NCI-H2107 treated with DMSO at 0.1 percent for 48 hours (cell line): ENCODE measurements around the gene VEGFB.
A peak's percentile ranks its signal among the peaks of the same experiment; 100 is the strongest.

ENCODE experiments used
- DNase-seq: peaks from one replicate; lab custom pipeline; 2025; ENCODE audit not compliant: unreplicated experiment; lab: John Stamatoyannopoulos, UW

The VEGFB gene

GRCh38 chr11:64258946-64259532 is 24.7 kb downstream of the VEGFB start:
- DNase-seq, result no peak

GRCh38 chr11:64259533-64260067 is 25.2 kb downstream of the VEGFB start:
- no peak for DNase-seq

- DNase-seq, result no peak
Measured at GRCh38 chr11:64260147-64260708, 25.8 kb downstream of the VEGFB start.

GRCh38 chr11:64261556-64262080 is 27.2 kb downstream of the VEGFB start:
- no peak for DNase-seq

GRCh38 chr11:64262271-64263002 is 28.1 kb downstream of the VEGFB start:
- DNase-seq, result no peak

GRCh38 chr11:64263021-64263946 is 28.9 kb downstream of the VEGFB start:
- no peak for DNase-seq

- no peak for DNase-seq
Measured at GRCh38 chr11:64263947-64264317, 29.5 kb downstream of the VEGFB start.

GRCh38 chr11:64264371-64264852 is 30.0 kb downstream of the VEGFB start:
- DNase-seq, result peak; percentile 51

- DNase-seq, result no peak
Measured at GRCh38 chr11:64265176-64266160, 31.1 kb downstream of the VEGFB start.

- no peak for DNase-seq
Measured at GRCh38 chr11:64266339-64266738, 32.0 kb downstream of the VEGFB start.

- DNase-seq, result no peak
Measured at GRCh38 chr11:64267207-64267945, 33.0 kb downstream of the VEGFB start.

- no peak for DNase-seq
Measured at GRCh38 chr11:64268025-64268892, 33.9 kb downstream of the VEGFB start.

GRCh38 chr11:64268893-64269539 is 34.6 kb downstream of the VEGFB start:
- DNase-seq, result no peak

GRCh38 chr11:64269540-64270220 is 35.3 kb downstream of the VEGFB start:
- peak; percentile 97 for DNase-seq

- DNase-seq, result no peak
Measured at GRCh38 chr11:64275031-64275800, 40.8 kb downstream of the VEGFB start.

GRCh38 chr11:64275841-64276240 is 41.5 kb downstream of the VEGFB start:
- no peak for DNase-seq
